Stimulated activated CD4-positive, alpha-beta T cell treated with anti-CD3 and anti-CD28 coated beads, TNF-alpha, amount 100 ng/mL, for 24 hours (primary cell): ENCODE results near the gene ALDH7A1.
"Not testable (repeated sequence)": the region's sequence is repeated elsewhere in the genome, so short reads cannot be mapped to it uniquely, and the experiment has no call there.

Experiments
- DNase-seq, 3 experiments: peaks; one replicate each; pipeline ENCODE4 v3.0.0-alpha.2; 2020; ENCODE audit warnings: low read depth in 3 of 3

ALDH7A1 gene

GRCh38 chr5:126535856-126536545 is 59.0 kb downstream of the ALDH7A1 start:
- no peak for DNase-seq

- DNase-seq = no peak
These were observed 60.5 kb downstream of the ALDH7A1 start for GRCh38 chr5:126534553-126534952.

GRCh38 chr5:126531543-126532120 is 63.4 kb downstream of the ALDH7A1 start:
- no peak for DNase-seq

- no peak for DNase-seq
These were observed 67.1 kb downstream of the ALDH7A1 start for GRCh38 chr5:126527892-126528291.

GRCh38 chr5:126527158-126527557 is 67.9 kb downstream of the ALDH7A1 start:
- no peak for DNase-seq

GRCh38 chr5:126526493-126526892 is 68.5 kb downstream of the ALDH7A1 start:
- no peak for DNase-seq

GRCh38 chr5:126525630-126526245 is 69.3 kb downstream of the ALDH7A1 start:
- DNase-seq = no peak

GRCh38 chr5:126523818-126524510 is 71.1 kb downstream of the ALDH7A1 start:
- DNase-seq = no peak

- no peak for DNase-seq
These were observed 73.9 kb downstream of the ALDH7A1 start for GRCh38 chr5:126521130-126521529.

GRCh38 chr5:126520593-126520953 is 74.4 kb downstream of the ALDH7A1 start:
- DNase-seq = no peak

GRCh38 chr5:126519637-126520592 is 75.1 kb downstream of the ALDH7A1 start:
- no peak for DNase-seq

- not testable (repeated sequence) for DNase-seq
These were observed 75.8 kb downstream of the ALDH7A1 start for GRCh38 chr5:126519223-126519622.

GRCh38 chr5:126516852-126517251 is 78.2 kb downstream of the ALDH7A1 start:
- DNase-seq = no peak

GRCh38 chr5:126516133-126516532 is 78.9 kb downstream of the ALDH7A1 start:
- no peak for DNase-seq

- no peak for DNase-seq
These were observed 79.7 kb downstream of the ALDH7A1 start for GRCh38 chr5:126515337-126515736.

GRCh38 chr5:126514558-126515141 is 80.4 kb downstream of the ALDH7A1 start:
- no peak for DNase-seq

GRCh38 chr5:126514131-126514557 is 80.9 kb downstream of the ALDH7A1 start:
- no peak for DNase-seq

- no peak for DNase-seq
These were observed 81.3 kb downstream of the ALDH7A1 start for GRCh38 chr5:126513703-126514102.

- no peak for DNase-seq
These were observed 81.7 kb downstream of the ALDH7A1 start for GRCh38 chr5:126513302-126513701.

GRCh38 chr5:126512451-126512850 is 82.6 kb downstream of the ALDH7A1 start:
- DNase-seq = no peak

- no peak for DNase-seq
These were observed 83.1 kb downstream of the ALDH7A1 start for GRCh38 chr5:126511961-126512360.
